ENCODE data around the gene PREPL.

- TF ChIP-seq ZNF114 (CRISPR knock-in tag; IDR thresholded peaks at IDR 0.05): no peak
- no peak for TF ChIP-seq ZNF462 (CRISPR knock-in tag; IDR thresholded peaks at IDR 0.05)
- TF ChIP-seq REST (IDR thresholded peaks at IDR 0.05; ENCODE audit: unreplicated experiment): no peak
- TF ChIP-seq CTCF (conservative IDR thresholded peaks at IDR 0.05; ENCODE audit: low read depth in 2 of 2): no peak
- no peak for TF ChIP-seq STAT1 (IDR thresholded peaks at IDR 0.05; ENCODE audit: unreplicated experiment)
- no peak for TF ChIP-seq EZH2 (IDR thresholded peaks at IDR 0.05; ENCODE audit: low read depth, unreplicated experiment)
- TF ChIP-seq CREB1 (CRISPR knock-in tag; IDR thresholded peaks at IDR 0.05; ENCODE audit: low read depth): no peak
Measured at GRCh38 chr2:44333994-44334393, 27.3 kb downstream of the PREPL start.
